Psoas muscle (tissue), 8 donors: ENCODE measurements around the gene GALNT13. TPM values are rescaled to one million over a fixed set of nuclear protein-coding genes. Genes with fewer than 3 reads are reported as not detected.

Experiments
- ATAC-seq, 4 donors: fragments of 200-7000 bp; cut with Tn5 transposase; one replicate each; pipeline ENCODE4 v1.9.1; 2020; ENCODE audit warnings: moderate library complexity in 3 of 4, mild to moderate bottlenecking in 2 of 4
- DNase-seq, 2 donors: peaks; one replicate each; pipeline ENCODE4 v3.0.0-alpha.2; 2020
- H3K27ac ChIP-seq: fragments of 200-600 bp; one replicate; pipeline ENCODE4 v1.8.0; 2022
- H3K27me3 ChIP-seq, 3 donors: fragments of 200-600 bp in 1 of 3; one replicate each; pipeline versions ENCODE4 v1.6.1 to v1.8.0; 2013 to 2022; ENCODE audit warnings: low read length in 2 of 3, mild to moderate bottlenecking in 2 of 3, moderate library complexity in 1 of 3; ENCODE audit not compliant: insufficient read depth in 3 of 3
- H3K36me3 ChIP-seq, 2 donors: fragments of 200-600 bp in 1 of 2; one replicate each; pipeline versions ENCODE4 v1.6.1 to v1.8.0; 2013 to 2022; ENCODE audit warnings: low read depth in 1 of 2, mild to moderate bottlenecking in 1 of 2, moderate library complexity in 1 of 2; ENCODE audit not compliant: insufficient read depth in 1 of 2
- H3K4me1 ChIP-seq: fragments of 200-600 bp; one replicate; pipeline ENCODE4 v1.8.0; 2022
- H3K4me3 ChIP-seq: fragments of 200-600 bp; one replicate; pipeline ENCODE4 v1.8.0; 2022; ENCODE audit warnings: mild to moderate bottlenecking
- H3K9me3 ChIP-seq: fragments of 200-600 bp; one replicate; pipeline ENCODE4 v1.8.0; 2022
- WGBS, 3 donors: extraction: QIAGEN DNeasy Blood & Tissue Kit; methylation state at CpG; one replicate each; pipeline versions ENCODE4 v1.1.6 to v1.1.7; 2013; 5-methylcytosine and 5-hydroxymethylcytosine counted together
- intact Hi-C, 2 donors: fragments of 100-400 bp; cut with DNase I; formaldehyde crosslinking; loops; one replicate each; pipeline versions ENCODE4 v1.11.0 to v1.14.2; 2022
- polyA plus RNA-seq, 3 donors: library from polyadenylated mRNA; stranded (reverse); fragments of 200-250 nt; gene quantifications; one replicate each; pipeline ENCODE4 v1.2.3, GENCODE V29; 2013
- total RNA-seq, 4 donors: library from RNA; stranded (reverse); fragmentation: NEBNext Ultra II Directional in 2 of 4; extraction: Animal tissue kit (Norgen Biotek cat#: 25700) in 2 of 4; gene quantifications; one replicate each; pipeline versions ENCODE4 v1.2.1 to v1.2.4, GENCODE V29; 2021 to 2023
- TF ChIP-seq, protein P1 (sequence below): fragments of 200-600 bp; IDR thresholded peaks from one replicate; pipeline ENCODE4 v1.8.0; 2022; ENCODE audit warnings: antibody characterized with exemption
- donor health status: healthy with polysubstance abuse.
- donor health status: DM: no; HTN: no; CAD: no; lungs with moderate emphysema.
- donor health status: Bipolar disorder and iron deficiency.
- donor health status: healthy.
- donor health status: DM: yes; HTN: yes; CAD: no.
- donor health status: DM: no; HTN: no; CAD: no.
- donor health status: DM: no; HTN: no; CAD: no.
- donor health status: DM: yes; HTN: yes; CAD: no.

The GALNT13 gene
- total and polyA plus RNA-seq, 7 donors, result 0.06 TPM; not detected in 6

DNA sequence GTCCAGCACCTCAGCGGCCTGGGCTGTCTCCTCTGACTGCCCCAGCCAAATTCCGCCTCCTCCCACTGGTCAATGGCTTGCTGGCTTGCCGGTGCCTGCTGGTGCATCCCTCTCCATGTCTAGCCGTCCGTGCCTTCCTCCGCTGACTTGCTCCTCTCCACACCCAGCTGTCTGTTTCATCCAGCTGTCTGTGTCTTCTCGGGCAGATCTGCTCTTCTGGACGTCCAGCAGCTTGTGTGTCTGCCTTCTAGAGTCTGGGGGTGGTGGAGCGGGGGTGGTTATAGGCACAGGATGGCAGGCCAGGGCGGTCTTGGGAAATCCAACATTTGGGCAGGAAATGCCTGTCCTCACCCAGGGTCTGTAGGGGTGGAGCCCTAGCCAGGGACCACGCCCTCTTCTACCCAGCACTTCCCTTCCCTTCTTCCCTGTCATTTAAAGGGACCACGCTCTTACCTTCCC lies 369.2 kb downstream of the GALNT13 start:
- Histone ChIP-seq H3K4me1 (no peaks in the 10 kb centered on the region), H3K4me3 (no peak overlapping the region), H3K27me3 (no peaks in the 10 kb centered on the region), H3K36me3 (no peaks in the 10 kb centered on the region), H3K27ac (no peak overlapping the region), H3K9me3 (no peaks in the 10 kb centered on the region)
- ATAC-seq (no peak), DNase-seq (peak; percentile 10 to 28)
- TF ChIP-seq, protein P1, sequence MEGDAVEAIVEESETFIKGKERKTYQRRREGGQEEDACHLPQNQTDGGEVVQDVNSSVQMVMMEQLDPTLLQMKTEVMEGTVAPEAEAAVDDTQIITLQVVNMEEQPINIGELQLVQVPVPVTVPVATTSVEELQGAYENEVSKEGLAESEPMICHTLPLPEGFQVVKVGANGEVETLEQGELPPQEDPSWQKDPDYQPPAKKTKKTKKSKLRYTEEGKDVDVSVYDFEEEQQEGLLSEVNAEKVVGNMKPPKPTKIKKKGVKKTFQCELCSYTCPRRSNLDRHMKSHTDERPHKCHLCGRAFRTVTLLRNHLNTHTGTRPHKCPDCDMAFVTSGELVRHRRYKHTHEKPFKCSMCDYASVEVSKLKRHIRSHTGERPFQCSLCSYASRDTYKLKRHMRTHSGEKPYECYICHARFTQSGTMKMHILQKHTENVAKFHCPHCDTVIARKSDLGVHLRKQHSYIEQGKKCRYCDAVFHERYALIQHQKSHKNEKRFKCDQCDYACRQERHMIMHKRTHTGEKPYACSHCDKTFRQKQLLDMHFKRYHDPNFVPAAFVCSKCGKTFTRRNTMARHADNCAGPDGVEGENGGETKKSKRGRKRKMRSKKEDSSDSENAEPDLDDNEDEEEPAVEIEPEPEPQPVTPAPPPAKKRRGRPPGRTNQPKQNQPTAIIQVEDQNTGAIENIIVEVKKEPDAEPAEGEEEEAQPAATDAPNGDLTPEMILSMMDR, result no peak
- 70 to 73% (median 73%) methylated on average over 12 of the region's 12 CpGs for WGBS, 3 donors
- intact Hi-C loops, result no loop called here

- Histone ChIP-seq H3K36me3 (no peaks in the 10 kb centered on the region), H3K27me3 (no peaks in the 10 kb centered on the region), H3K27ac (no peak overlapping the region), H3K4me3 (no peak overlapping the region), H3K9me3 (no peaks in the 10 kb centered on the region), H3K4me1 (no peaks in the 10 kb centered on the region)
- DNase-seq (no peak), ATAC-seq (no peak)
- intact Hi-C loops, result no loop called here
- TF ChIP-seq, protein P1, result no peak
- WGBS, 3 donors, result 36 to 38% (median 36%) methylated on average over 7 of the region's 7 CpGs
Measured at GRCh38 chr2:154242687-154243086, 371.0 kb downstream of the GALNT13 start.

DNA sequence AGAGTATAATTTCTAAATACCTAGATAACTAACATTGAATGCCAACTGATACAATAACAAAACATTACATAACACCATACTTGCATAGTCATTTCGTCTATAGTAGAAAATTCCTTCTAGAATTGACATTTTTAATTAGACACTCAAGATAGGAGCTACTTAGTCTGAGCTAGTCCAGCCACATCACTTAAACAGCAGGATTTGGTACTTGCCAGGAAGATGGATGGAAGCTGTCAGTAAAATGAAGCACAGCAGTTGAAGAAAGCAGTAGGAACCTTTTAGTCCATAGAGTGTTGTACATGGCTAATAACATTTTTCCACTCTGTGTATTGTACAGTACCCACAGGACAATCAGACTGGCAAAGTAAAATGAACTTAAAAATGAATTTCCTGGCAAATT lies 372.0 kb downstream of the GALNT13 start:
- intact Hi-C loops, result no loop called here
- H3K36me3 ChIP-seq, result no peaks in the 10 kb centered on the region

GRCh38 chr2:154244932-154245331 lies 373.2 kb downstream of the GALNT13 start:
- no peaks in the 10 kb centered on the region for H3K9me3 ChIP-seq
- H3K4me3 ChIP-seq, result no peak overlapping the region
- DNase-seq, result no peak
- ATAC-seq, result no peak
- TF ChIP-seq, protein P1, result no peak
- H3K27me3 ChIP-seq, result no peaks in the 10 kb centered on the region
- H3K4me1 ChIP-seq, result no peaks in the 10 kb centered on the region
- intact Hi-C loops, result no loop called here
- H3K27ac ChIP-seq, result no peak overlapping the region
- 86 to 90% (median 87%) methylated on average over 3 of the region's 3 CpGs for WGBS, 3 donors
- H3K36me3 ChIP-seq, result no peaks in the 10 kb centered on the region

More for the DNA sequence above, 372.0 kb downstream of the GALNT13 start:
- Histone ChIP-seq H3K4me3 (no peak overlapping the region), H3K9me3 (no peaks in the 10 kb centered on the region), H3K27ac (no peak overlapping the region), H3K27me3 (no peaks in the 10 kb centered on the region), H3K4me1 (no peaks in the 10 kb centered on the region)
- no peak for ATAC-seq
- DNase-seq, result no peak
- TF ChIP-seq, protein P1, result no peak
- 63 to 73% (median 66%) methylated on average over 1 of the region's 1 CpG for WGBS, 3 donors

DNA sequence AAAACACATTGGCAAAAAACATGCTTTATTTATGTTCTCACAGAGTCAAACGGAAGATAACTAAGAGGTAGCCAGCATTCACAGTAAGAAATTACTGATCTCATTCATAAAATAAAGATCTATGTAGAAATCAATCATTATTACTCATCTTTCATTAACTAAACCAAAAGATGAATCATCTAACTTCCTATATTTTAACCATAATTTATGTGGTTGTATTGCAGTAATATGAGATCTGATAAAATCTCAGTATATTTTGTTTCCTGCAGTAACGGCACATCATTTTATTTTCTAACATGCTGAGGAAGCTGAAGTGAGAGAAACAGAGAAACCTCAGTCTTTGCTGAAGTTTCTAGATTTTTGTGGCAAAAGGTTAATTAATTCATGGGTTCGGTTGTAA lies 375.8 kb downstream of the GALNT13 start:
- DNase-seq (no peak), ATAC-seq (no peak)
- no peaks in the 10 kb centered on the region for H3K27me3 ChIP-seq
- WGBS, 3 donors, result 55 to 59% (median 56%) methylated on average over 3 of the region's 3 CpGs
- intact Hi-C loops, result no loop called here
- H3K4me1 ChIP-seq, result no peaks in the 10 kb centered on the region
- H3K4me3 ChIP-seq, result no peak overlapping the region
- H3K27ac ChIP-seq, result no peak overlapping the region
- H3K36me3 ChIP-seq, result no peaks in the 10 kb centered on the region
- TF ChIP-seq, protein P1, result no peak
- no peaks in the 10 kb centered on the region for H3K9me3 ChIP-seq
